Forelimb muscle (tissue), 1 donor: Measurements from ENCODE around the gene TNFRSF14. TPM values are rescaled to one million over a fixed set of nuclear protein-coding genes. Genes with fewer than 3 reads are reported as not detected.
"Not testable (repeated sequence)": the region's sequence is repeated elsewhere in the genome, so short reads cannot be mapped to it uniquely, and the experiment has no call there.

ENCODE experiments used
- DNase-seq: peaks from one replicate; pipeline ENCODE4 v3.0.0-alpha.2; 2013; ENCODE audit warnings: low read depth
- polyA plus RNA-seq: library from polyadenylated mRNA; unstranded; fragments of 120-200 nt; gene quantifications from one replicate; pipeline ENCODE4 v1.2.1, GENCODE V29; 2013; ENCODE audit not compliant: insufficient read length

The TNFRSF14 gene
- polyA plus RNA-seq, 1 donor, result 11.2 TPM

DNA sequence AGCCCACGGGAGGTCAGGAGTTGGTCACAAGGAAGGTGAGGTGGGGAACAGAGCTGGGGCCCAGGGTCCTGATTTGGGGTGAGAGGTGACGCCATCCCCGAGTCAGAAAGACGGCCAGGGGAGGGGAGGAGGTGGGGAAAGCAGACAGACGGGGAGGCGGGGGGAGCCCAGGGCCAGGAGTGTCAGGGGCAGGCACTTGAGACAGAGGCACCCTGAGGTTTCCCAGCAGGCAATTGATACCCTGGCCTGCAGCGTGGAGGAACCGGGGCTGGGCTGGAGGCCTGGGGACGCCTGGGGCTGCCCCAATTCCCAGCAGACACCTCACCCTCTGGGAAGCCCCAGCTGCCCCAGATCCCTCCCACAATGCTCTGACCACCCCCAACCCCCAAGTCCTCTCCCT lies 3.1 kb upstream of the TNFRSF14 start:
- DNase-seq, result not testable (repeated sequence)

DNA sequence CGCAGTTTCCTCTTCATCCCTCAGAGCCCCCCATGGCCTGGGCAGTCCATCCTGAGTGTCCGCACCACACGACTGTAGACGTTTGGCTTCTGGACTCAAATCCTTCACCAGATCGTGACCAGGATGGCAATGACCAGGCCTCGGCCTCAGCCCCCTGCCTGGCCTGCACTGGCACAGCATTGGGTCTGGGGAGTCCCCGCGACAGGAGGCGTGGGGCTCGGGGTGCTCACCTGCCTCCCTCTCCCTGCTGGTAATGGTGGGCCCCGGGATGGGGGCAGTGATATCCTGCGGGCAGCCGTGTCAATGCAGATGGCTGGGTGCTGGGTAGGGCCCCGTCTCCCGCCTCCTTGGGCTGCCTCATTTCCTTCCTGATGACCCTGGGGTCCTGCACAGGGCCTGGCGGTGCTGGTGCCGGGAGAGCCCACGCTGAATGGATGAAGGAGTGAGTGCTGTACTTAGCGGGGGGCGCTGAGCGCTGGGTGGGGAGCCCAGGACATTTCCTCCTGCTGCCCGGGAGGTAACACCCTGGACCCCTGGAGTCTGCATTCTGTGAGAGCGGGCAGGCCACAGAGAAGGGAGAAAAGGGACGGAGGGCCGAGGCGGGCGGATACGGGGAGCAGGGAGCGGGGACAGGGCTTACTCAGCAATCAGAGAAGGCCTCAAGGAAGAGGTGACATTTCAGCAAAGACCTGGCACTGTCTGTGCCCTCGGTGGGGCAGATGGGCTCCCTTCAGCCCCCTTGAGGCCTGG lies 2.1 kb upstream of the TNFRSF14 start:
- no peak for DNase-seq

DNA sequence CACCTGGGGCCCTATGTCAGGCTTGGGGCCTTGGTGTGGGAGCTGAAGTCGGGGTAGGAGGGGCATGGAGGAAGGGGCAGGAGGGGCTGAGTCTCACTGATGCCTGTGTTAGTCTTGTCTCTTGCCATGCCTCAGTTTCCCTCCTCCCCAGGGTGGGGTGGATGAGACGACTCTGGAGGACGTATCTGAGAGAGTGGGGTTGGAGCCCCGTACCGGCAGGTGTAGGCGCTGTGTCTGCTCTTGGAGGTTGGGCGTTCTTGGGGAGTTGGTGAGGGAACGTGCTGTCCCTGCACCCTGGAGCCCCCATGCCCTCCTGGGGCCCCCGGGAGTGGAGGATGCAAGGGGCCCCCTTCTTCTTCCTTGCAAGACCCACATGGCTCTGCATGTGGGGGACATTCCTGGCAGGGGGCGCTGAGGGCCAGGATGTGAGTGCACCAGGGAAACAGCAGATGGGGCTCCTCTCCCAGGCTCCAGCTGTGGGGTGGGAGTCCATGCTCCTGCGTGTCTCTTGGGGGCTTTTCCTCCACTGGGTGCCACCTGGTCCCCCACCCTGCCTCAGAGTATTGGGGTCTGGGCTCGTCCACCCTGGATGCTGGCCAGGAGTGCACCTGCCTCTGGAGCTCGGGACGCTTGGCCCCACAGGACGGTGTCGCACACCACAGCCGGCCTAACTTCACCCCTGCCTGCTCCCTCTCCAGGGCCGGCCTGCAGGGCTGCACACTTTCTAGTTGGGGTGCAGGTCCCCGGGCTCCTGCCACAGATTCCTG lies 1.4 kb upstream of the TNFRSF14 start:
- no peak for DNase-seq

DNA sequence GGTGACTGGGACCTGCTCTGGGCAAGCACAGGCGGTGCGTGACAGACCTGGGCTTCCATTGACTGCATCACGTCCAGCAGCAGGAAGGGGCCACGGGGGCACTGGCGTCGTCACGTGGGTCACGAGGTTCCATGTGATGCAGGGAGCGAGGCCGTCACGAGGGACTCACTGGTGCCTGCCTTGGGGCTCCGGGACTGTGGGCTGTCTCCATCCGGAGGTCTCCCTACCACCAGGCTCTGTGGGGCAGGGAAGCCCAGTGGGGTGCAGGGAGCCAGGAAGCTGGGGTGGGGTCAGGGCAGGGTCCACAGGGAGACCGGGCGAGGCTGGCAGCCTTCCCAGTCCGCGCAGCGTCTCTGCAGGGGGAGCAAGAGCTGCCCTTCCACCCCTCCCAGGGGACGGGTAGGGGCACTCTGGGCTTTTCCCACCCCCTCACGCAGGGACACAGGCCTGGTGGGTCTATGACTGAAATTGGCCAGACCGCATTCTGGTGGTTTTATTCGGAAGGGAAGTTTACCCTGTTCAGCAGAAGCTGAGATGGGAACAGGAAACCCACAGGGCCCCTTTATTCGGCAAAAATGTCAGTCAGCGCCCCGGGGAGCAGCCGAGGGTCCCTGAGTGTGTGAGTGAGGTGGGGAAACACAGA lies 416 bp upstream of the TNFRSF14 start:
- no peak for DNase-seq

DNA sequence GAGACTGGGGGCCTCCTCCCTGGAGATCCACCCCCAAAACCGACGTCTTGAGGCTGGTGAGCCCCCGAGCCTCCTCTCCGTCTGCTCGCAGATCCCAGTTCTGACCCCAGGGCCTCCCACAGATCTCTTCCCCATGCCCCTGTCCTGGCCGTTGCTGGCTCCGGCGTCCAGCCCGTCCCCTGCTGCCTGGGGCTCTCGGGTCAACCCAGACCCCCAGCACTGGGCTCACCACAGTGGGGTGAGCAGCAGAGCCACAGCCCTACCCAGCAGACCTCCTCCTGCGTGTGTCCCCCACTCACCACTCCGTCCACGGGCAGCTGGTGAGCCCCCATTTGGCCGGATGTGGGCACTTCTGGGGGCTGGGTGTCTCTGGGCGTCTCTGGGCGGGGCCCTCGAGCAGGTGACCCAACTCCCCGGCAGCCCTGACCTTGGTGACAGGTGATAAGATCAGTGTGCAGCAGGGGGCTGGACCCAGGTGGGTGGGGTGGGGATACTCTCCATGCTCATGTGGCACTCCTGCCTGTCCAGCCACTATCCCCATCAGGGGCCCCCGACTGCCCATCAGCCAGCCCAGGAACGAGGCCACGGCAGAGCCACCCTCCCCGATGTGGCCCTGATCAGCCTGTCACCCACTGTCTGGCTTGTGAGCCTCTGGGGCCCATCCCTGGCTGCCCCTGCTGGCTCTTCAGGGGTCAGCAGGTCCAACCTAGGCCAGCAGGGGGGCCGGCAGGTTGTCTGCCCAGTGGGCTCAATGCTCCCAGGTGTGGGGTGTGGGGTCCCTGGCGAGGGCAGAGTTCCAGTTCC lies 709 bp downstream of the TNFRSF14 start:
- DNase-seq, result no peak

DNA sequence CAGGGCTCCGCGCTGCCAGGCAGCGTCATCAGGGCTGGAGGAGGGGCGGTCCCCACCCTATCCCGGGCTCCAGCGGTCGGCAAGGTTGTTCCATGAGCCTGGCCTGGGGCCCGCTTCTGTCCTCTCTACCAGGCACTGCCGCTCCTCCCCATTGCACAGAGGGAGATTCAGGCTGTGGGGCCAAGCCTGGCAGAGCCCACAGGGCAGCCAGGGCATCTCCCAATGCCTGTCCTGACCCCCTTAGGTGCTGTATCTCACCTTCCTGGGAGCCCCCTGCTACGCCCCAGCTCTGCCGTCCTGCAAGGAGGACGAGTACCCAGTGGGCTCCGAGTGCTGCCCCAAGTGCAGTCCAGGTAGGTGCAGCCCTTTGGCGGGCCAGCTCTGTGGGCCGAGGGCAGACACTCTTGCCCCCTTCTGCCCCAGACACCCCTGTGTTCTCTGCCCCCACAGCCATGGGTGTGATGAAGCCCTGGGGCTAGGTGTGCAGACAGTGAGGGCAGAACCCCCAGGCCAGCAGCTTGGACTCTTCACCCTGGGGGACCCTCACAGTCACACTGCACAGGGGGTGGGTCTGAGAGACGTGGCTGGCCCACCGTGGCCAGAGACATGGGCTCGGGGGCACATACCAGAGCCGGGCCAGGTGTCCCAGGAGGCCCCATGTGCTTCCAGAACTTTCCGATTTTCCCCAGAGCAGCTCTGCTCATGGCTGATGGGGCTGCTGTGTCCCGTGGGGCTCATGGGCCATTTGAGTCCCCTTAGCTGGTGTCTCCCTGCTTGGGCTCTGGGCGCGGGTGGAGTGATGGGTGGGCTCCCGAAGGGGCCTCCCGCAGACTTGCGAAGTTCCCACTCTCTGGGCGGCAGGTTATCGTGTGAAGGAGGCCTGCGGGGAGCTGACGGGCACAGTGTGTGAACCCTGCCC lies 1.6 kb downstream of the TNFRSF14 start:
- no peak for DNase-seq

DNA sequence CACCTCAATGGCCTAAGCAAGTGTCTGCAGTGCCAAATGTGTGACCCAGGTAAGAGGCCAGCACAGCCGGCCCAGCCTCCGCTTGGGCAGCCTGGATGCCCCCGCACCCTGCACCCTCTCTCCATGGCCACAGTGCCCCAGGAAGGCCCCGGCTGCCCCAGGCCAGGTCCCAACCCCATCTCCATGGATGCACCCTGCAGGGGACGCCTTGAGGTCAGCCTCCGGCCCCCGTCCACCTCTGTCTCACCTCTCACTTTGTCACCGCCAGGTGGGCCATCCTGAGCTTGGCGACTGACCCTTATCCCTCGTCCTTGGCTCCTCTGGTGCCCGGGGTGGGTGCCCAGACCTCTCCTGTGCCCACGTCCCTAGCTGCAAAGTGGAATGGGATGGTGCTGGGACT lies 2.2 kb downstream of the TNFRSF14 start:
- DNase-seq, result no peak

DNA sequence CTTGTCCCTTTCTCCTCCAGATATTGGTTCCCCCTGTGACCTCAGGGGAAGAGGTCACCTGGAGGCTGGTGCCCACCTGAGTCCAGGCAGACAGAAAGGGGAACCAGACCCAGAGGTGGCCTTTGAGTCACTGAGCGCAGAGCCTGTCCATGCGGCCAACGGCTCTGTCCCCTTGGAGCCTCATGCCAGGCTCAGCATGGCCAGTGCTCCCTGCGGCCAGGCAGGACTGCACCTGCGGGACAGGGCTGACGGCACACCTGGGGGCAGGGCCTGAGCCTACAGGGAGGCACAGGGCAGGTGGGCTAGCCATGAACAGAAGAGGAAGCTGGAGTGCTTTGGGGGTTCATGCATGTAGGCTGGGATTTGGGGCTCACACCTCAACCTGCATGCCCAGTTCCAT lies 2.7 kb downstream of the TNFRSF14 start:
- DNase-seq, result no peak

DNA sequence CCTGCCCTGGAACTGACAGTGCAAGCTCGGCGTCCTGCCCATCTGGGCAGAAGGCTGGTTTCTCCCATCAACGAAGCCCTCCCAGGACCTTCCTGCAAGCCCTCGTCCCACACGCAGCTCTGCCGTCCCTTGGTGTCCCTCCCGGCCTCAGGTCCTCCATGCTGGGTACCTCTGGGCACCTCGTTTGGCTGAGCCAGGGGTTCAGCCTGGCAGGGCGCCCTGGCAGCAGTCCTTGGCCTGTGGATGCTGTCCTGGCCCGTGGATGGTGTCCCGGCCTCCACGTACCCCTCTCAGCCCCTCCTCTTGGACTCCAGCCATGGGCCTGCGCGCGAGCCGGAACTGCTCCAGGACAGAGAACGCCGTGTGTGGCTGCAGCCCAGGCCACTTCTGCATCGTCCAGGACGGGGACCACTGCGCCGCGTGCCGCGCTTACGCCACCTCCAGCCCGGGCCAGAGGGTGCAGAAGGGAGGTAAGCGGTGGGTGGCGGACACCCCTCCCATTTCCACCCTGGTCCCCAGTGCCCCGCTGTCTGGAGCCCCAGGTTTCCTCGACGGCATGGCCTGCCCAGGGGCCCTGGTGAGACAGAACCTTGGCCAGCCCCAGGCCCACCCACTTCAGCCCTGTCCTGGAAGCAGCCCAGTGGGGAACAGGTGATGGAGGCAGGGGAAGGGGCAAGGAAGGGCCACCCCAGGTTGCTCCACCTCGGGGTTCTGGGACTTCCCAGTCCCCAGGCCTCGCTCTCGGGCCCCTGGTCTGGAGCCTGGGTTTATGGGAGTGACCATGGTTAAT lies 3.5 kb downstream of the TNFRSF14 start:
- no peak for DNase-seq

DNA sequence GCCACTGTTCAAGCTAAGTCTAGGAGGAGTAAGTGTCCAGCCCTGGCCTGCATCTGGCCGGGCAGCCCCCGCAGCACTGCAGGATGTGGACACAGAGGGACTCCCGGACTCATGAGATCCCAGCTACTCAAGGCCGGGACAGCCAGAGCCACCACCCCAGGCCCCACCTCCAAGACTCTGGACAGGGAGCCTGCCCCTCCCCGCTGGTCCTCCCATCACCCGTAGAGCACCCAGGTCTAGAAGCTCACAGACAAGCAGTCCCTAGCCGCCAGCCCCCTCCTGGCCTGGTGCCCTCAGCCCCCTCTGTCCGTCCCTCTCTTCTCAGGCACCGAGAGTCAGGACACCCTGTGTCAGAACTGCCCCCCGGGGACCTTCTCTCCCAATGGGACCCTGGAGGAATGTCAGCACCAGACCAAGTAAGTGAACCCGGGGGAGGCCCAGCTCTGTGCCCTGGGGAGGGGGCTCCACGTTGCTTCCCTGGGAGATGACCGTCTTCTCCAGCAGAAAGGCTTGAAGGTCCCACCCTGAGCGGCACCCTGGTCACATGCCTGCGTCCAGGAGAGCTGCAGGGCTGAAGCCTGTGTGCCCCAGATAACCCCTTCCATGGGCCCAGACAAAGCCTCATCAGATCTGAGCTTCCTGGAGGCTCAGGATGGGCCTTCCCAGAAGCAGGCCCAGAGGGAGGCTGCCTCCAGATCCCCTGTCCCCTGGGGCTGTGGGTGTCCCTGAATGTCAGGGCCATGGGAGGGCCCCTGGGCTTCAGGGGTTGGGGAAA lies 4.3 kb downstream of the TNFRSF14 start:
- DNase-seq, result no peak

DNA sequence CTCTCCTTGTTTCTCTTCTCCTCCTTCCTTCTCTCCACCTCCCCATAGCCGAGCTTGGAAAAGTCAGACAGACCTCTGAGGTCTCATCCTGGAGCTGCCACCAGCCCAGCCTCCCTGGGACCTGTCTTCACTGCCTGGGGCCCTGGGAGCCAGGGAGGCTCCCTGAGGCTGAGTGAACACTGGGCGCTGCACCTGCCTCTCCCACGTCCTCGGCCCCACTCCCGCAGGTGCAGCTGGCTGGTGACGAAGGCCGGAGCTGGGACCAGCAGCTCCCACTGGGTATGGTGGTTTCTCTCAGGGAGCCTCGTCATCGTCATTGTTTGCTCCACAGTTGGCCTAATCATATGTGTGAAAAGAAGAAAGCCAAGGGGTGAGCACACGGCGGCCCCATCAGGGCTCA lies 5.3 kb downstream of the TNFRSF14 start:
- no peak for DNase-seq

DNA sequence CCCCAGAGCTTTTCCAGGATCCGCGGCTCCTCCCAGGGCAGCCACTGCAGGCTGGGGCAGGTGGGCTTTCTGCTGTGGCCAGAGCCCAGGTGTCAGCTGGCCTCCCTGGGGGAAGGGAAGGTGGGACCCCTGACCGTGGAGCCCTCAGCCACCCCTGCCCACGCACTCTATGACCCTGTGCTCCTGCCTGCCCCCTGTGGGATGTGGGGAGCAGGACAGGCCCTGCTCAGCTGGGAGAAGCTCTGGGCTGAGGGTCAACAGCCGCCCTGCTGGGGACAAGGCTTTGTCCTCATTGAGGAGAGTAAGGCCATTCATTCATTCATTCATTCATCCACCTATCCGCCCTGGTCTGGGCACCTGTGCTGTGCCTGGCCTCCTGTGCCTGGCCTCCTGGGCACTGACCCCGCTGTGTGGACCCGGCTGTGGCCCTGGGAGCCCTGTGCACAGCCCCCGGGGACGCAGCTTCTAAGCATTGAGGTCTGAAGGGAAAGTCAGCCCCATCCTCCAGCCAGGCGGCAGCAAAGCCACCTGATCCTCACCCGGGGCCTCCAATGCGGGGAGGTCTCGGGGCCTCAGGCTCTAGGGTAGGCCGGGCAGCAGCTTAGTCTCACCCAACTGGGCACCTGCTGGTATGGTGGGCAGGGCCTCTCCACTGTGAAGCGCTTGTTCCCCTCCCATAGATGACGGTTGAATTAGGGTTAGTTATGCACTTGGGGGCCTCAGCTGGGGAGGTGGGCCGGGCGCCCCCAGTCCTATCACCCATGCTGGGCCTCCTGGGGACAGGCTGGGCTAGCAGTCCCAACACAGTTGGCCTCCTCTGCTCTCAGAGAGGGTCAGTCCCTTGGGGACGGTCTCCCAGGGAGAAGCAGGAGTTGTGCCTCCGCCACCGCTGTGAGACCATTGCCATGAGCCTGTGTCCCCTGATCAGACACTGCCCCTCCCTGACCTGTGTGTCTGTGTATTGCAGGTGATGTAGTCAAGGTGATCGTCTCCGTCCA lies 6.0 kb downstream of the TNFRSF14 start:
- DNase-seq, result no peak

DNA sequence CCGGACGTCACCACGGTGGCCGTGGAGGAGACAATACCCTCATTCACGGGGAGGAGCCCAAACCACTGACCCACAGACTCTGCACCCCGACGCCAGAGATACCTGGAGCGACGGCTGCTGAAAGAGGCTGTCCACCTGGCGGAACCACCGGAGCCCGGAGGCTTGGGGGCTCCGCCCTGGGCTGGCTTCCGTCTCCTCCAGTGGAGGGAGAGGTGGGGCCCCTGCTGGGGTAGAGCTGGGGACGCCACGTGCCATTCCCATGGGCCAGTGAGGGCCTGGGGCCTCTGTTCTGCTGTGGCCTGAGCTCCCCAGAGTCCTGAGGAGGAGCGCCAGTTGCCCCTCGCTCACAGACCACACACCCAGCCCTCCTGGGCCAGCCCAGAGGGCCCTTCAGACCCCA lies 7.0 kb downstream of the TNFRSF14 start:
- no peak for DNase-seq

DNA sequence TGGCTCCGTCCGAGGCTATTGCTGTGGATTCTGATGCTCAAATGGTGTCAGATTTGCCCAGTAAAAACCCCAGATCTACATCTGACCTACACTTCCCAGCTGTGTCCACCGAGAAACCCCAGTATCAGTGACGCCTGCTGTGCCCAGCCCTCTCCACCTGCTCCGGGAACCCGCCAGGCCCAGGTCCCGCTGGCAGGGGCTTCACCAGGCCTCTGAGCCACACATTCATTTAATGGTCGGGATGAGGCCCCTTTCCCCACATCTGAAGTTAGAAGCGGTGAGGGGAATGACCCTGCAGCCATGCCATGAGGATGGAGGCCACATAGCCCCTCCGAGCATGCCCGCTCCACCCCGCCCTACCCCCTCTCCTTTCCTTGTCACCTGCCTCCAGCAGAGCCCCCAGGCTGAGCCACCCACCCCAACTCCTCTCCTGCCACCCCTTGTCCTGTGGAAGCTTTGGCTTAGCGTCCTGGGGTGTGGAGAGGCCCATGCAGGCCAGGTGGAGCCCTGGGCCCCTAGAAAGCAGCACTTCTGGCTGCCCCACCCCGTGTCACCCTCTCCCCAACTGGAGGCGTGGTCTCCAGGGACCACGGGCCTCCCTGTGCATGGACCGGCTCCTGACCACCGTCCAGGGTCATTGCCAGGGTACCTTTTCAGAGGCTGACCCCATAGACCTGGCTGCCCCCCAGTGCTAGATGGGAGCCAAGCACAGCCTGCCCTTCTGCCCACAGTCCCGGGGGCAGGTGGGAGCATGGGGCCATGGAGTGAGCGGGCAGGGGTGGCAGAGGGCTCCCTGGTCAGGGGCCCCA lies 8.0 kb downstream of the TNFRSF14 start:
- no peak for DNase-seq

DNA sequence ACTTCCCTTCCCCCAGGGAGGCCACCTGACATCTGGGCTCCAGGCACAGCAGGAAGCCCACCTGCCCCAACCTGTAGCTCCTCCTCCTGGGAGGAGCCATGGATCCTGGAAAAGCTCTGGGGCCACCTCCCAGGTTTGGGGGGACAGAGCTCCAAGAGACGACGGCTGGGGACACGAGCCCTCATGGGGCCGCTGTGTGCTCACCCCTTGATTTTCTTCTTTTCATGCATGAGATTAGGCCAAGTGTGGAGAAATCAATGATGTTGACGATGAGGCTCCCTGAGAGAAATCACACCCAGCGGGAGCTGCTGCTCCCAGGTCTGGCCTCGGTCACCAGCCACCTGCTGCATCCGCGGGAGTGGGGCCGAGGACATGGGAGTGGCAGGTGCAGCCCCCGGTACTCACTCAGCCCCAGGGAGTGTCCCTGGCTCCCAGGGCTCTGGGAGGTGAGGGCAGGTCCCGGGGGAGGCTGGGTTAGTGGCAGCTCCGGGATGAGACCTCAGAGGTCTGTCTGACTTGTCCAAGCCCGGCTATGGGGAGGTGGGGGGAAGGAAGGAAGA lies 8.7 kb downstream of the TNFRSF14 start:
- DNase-seq, result no peak

DNA sequence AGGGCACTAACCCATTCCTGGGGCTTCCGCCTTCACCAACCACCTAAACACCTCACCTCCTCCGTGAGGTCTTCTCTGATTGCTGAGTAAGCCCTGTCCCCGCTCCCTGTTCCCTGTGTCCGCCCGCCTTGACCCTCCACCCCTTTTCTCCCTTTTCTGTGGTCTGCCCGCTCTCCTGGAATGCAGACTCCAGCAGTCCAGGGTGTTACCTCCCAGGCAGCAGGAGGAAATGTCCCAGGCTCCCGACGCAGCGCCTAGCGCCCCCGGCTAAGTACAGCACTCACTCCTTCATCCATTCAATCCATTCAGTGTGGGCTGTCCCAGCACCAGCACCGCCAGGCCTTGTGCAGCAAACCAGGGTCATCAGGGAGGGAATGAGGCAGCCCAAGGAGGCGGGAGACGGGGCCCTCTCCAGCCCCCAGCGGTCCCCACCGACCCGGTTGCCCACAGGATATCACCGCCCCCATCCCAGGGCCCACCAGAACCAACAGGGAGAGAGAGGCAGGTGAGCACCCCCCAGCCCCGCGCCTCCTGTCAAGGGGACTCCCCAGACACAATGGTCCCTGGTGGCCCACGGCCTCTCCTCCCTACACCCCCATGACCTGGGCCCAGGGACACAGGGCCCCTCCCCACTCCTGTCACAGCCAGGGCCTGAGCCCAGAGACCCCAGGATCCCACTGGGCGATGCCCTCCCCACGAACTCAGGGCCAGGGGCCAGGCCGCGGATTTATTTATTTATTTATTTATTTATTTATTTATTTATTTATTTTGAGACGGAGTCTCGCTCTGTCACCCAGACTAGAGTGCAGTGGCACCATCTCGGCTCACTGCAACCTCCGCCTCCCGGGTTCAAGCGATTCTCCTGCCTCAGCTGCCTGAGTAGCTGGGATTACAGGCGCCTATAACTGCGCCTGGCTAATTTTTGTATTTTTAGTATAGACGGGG lies 10.2 kb downstream of the TNFRSF14 start:
- no peak for DNase-seq
